H1 (cell line): ENCODE measurements around the gene HECTD1. TPM values are rescaled to one million over a fixed set of nuclear protein-coding genes. Genes with fewer than 3 reads are reported as not detected.
"Not testable (repeated sequence)": the region's sequence is repeated elsewhere in the genome, so short reads cannot be mapped to it uniquely, and the experiment has no call there.

Experiments used
- CTCF ChIA-PET: fragments of 300-600 bp; sonication (Branson Sonifier 250); formaldehyde crosslinking; loops from one replicate; lab custom pipeline; 2021; ENCODE audit not compliant: partially characterized antibody; lab: Charles Lee
- POLR2A ChIA-PET: fragments of 300-600 bp; sonication (Branson Sonifier 250); formaldehyde crosslinking; loops from one replicate; lab custom pipeline; 2021; ENCODE audit warnings: inconsistent platforms; ENCODE audit not compliant: partially characterized antibody; lab: Charles Lee
- DNase-seq, 2 experiments: peaks; one replicate each; pipeline versions ENCODE4 v3.0.0 to v3.0.0-alpha.2; 2010 to 2022; ENCODE audit warnings: low spot score in 2 of 2, low read depth in 1 of 2, mixed read lengths in 1 of 2
- FAIRE-seq: peaks from 2 replicates; lab custom pipeline; 2011; peaks lifted over from hg19 to GRCh38; lab: Jason Lieb, UNC
- H2AFZ ChIP-seq: 2 replicates; pipeline ENCODE4 v1.8.1; 2012; ENCODE audit warnings: low read length, inconsistent platforms
- H2AK5ac ChIP-seq: 2 replicates; pipeline ENCODE4 v1.6.1; 2013; ENCODE audit warnings: low read depth, low read length
- H2BK120ac ChIP-seq: replicated peaks from 2 replicates; pipeline ENCODE3; 2013; ENCODE audit warnings: low read depth, low read length, inconsistent platforms
- H2BK12ac ChIP-seq: 2 replicates; pipeline ENCODE4 v1.6.1; 2013; ENCODE audit warnings: low read depth, low read length
- H2BK15ac ChIP-seq: 2 replicates; pipeline ENCODE4 v1.6.1; 2013; ENCODE audit warnings: low read length
- H2BK20ac ChIP-seq: 2 replicates; pipeline ENCODE4 v1.6.1; 2013; ENCODE audit warnings: low read length
- H2BK5ac ChIP-seq: 2 replicates; pipeline ENCODE4 v1.6.1; 2013; ENCODE audit warnings: low read depth, low read length
- H3K14ac ChIP-seq: 2 replicates; pipeline ENCODE4 v1.6.1; 2013; ENCODE audit warnings: inconsistent platforms; ENCODE audit not compliant: insufficient read length
- H3K18ac ChIP-seq: 2 replicates; pipeline ENCODE4 v1.6.1; 2013; ENCODE audit warnings: low read length; ENCODE audit errors: extremely low read depth
- H3K23ac ChIP-seq: 2 replicates; pipeline ENCODE4 v1.6.1; 2013; ENCODE audit warnings: inconsistent platforms; ENCODE audit not compliant: insufficient read length
- H3K23me2 ChIP-seq: 2 replicates; pipeline ENCODE4 v1.6.1; 2013; ENCODE audit warnings: low read depth, low read length
- H3K27ac ChIP-seq: 2 replicates; pipeline ENCODE4 v1.6.1; 2011; ENCODE audit warnings: low read depth, low read length, inconsistent platforms
- H3K27me3 ChIP-seq, 4 experiments: replicated peaks in 1 of 4; 1 replicate in 1 of 4; 2 replicates in 3 of 4; pipeline versions ENCODE4 v1.6.1 to v1.8.1; 2011 to 2013; ENCODE audit warnings: low read length in 3 of 4, mild to moderate bottlenecking in 3 of 4, inconsistent platforms in 2 of 4, mixed read lengths in 2 of 4, moderate library complexity in 1 of 4; ENCODE audit not compliant: control insufficient read depth in 3 of 4, insufficient read depth in 3 of 4; ENCODE audit errors: extremely low read depth in 1 of 4
- H3K36me3 ChIP-seq, 4 experiments: 2 replicates each; pipeline versions ENCODE4 v1.6.1 to v1.8.1; 2011 to 2013; ENCODE audit warnings: mild to moderate bottlenecking in 4 of 4, low read length in 3 of 4, moderate library complexity in 2 of 4, control low read depth in 1 of 4, inconsistent platforms in 1 of 4; ENCODE audit not compliant: insufficient read depth in 4 of 4, control insufficient read depth in 2 of 4
- H3K4ac ChIP-seq: replicated peaks from 2 replicates; pipeline ENCODE3; 2013; ENCODE audit warnings: low read length, low read depth, mixed read lengths, inconsistent platforms; ENCODE audit not compliant: insufficient read length
- H3K4me1 ChIP-seq, 4 experiments: replicated peaks in 1 of 4; 1 replicate in 1 of 4; 2 replicates in 3 of 4; pipeline versions ENCODE4 v1.6.1 to v1.8.1; 2011 to 2013; ENCODE audit warnings: low read length in 3 of 4, inconsistent platforms in 2 of 4, mixed read lengths in 1 of 4; ENCODE audit not compliant: insufficient read depth in 4 of 4, control insufficient read depth in 3 of 4
- H3K4me2 ChIP-seq, 2 experiments: 2 replicates each; pipeline versions ENCODE4 v1.6.1 to v1.8.1; 2011 to 2013; ENCODE audit warnings: low read depth in 2 of 2, low read length in 2 of 2, control low read depth in 1 of 2, inconsistent platforms in 1 of 2, mild to moderate bottlenecking in 1 of 2; ENCODE audit not compliant: insufficient read depth in 1 of 2
- H3K4me3 ChIP-seq, 4 experiments: fragments of 200-600, 300-600 bp in 1 of 4; sonication (generic), shearing (Covaris generic), sonication (Bioruptor Twin) in 1 of 4; 2 replicates each; pipeline versions ENCODE4 v1.5.1 to v1.8.1; 2011 to 2016; ENCODE audit warnings: low read length in 4 of 4, low read depth in 3 of 4, control low read depth in 2 of 4, inconsistent platforms in 2 of 4, mild to moderate bottlenecking in 2 of 4, mixed read lengths in 1 of 4, moderate library complexity in 1 of 4; ENCODE audit not compliant: insufficient read depth in 2 of 4; ENCODE audit errors: extremely low read depth in 1 of 4
- H3K56ac ChIP-seq: replicated peaks from 2 replicates; pipeline ENCODE3; 2013; ENCODE audit warnings: low read depth, mild to moderate bottlenecking, mixed read lengths, low read length, inconsistent platforms; ENCODE audit not compliant: insufficient read length
- H3K79me1 ChIP-seq: 2 replicates; pipeline ENCODE4 v1.6.1; 2013; ENCODE audit warnings: low read depth, low read length, control low read depth
- H3K79me2 ChIP-seq, 2 experiments: 2 replicates each; pipeline versions ENCODE4 v1.6.1 to v1.8.1; 2012 to 2013; ENCODE audit warnings: low read length in 2 of 2, mild to moderate bottlenecking in 2 of 2, inconsistent platforms in 1 of 2; ENCODE audit not compliant: insufficient read depth in 2 of 2, control insufficient read depth in 1 of 2
- H3K9ac ChIP-seq, 4 experiments: replicated peaks in 1 of 4; 1 replicate in 1 of 4; 2 replicates in 3 of 4; pipeline versions ENCODE4 v1.6.1 to v1.8.1; 2011 to 2013; ENCODE audit warnings: low read depth in 3 of 4, low read length in 3 of 4, control low read depth in 2 of 4, mild to moderate bottlenecking in 2 of 4, moderate library complexity in 2 of 4, inconsistent platforms in 1 of 4; ENCODE audit errors: extremely low read depth in 1 of 4
- H3K9me3 ChIP-seq, 2 experiments: 2 replicates each; pipeline versions ENCODE4 v1.6.1 to v1.8.1; 2012 to 2013; ENCODE audit warnings: mild to moderate bottlenecking in 2 of 2, moderate library complexity in 2 of 2, control low read depth in 1 of 2, inconsistent platforms in 1 of 2, low read depth in 1 of 2, low read length in 1 of 2, mixed read lengths in 1 of 2; ENCODE audit not compliant: insufficient read depth in 2 of 2
- H4K20me1 ChIP-seq, 2 experiments: replicated peaks in 1 of 2; 2 replicates each; pipeline versions ENCODE3 to v1.8.1; 2011 to 2013; ENCODE audit warnings: inconsistent platforms in 2 of 2, low read length in 2 of 2, mild to moderate bottlenecking in 1 of 2; ENCODE audit not compliant: insufficient read depth in 2 of 2, control insufficient read depth in 1 of 2
- H4K5ac ChIP-seq: 2 replicates; pipeline ENCODE4 v1.6.1; 2013; ENCODE audit warnings: low read length, low read depth, mixed read lengths, inconsistent platforms; ENCODE audit not compliant: insufficient read length
- H4K8ac ChIP-seq: 2 replicates; pipeline ENCODE4 v1.8.0; 2013; ENCODE audit warnings: mild to moderate bottlenecking, moderate library complexity, low read length, inconsistent platforms; ENCODE audit not compliant: insufficient read depth; ENCODE audit errors: extremely low read depth
- H4K91ac ChIP-seq: replicated peaks from 2 replicates; pipeline ENCODE3; 2013; ENCODE audit warnings: low read length, mixed read lengths, inconsistent platforms; ENCODE audit not compliant: insufficient read length
- WGBS, 2 experiments: shearing (Covaris generic) in 1 of 2; methylation state at CpG; one replicate each; pipeline versions ENCODE4 v1.1.6 to v1.1.7; 2013 to 2015; ENCODE audit warnings: low lambda C conversion rate in 2 of 2, mixed read lengths in 2 of 2, inconsistent platforms in 1 of 2, low coverage in 1 of 2, missing lambda C conversion rate in 1 of 2; ENCODE audit not compliant: insufficient replicate concordance in 2 of 2, insufficient coverage in 1 of 2, insufficient read length in 1 of 2; ENCODE audit errors: extremely low coverage in 1 of 2, missing lambda C conversion rate in 1 of 2; 5-methylcytosine and 5-hydroxymethylcytosine counted together
- polyA plus RNA-seq, 7 experiments: library from polyadenylated mRNA; depleted of rRNA in 3 of 7; stranded (reverse) in 5 of 7; unstranded in 2 of 7; fragments of >200 nt in 5 of 7; fragments of 200-250 nt in 2 of 7; gene quantifications; 1 replicate in 5 of 7; 2 replicates in 1 of 7; 4 replicates in 1 of 7; pipeline versions ENCODE4 v1.2.1 to v1.2.3, GENCODE V29; 2011 to 2013; ENCODE audit warnings: missing spikeins in 2 of 7, mixed read lengths in 2 of 7
- total RNA-seq: library from RNA; stranded (reverse); fragmentation: NEBNext Ultra II Directional; extraction: Animal tissue kit (Norgen Biotek cat#: 25700); gene quantifications from 2 replicates; pipeline ENCODE4 v1.2.1, GENCODE V29; 2021

The HECTD1 gene
- total and polyA plus RNA-seq, 2 of the 8 experiments (the other 6 are each of a cell fraction or from before 2014, with no cell fraction given), result 44.7 to 105 TPM

DNA sequence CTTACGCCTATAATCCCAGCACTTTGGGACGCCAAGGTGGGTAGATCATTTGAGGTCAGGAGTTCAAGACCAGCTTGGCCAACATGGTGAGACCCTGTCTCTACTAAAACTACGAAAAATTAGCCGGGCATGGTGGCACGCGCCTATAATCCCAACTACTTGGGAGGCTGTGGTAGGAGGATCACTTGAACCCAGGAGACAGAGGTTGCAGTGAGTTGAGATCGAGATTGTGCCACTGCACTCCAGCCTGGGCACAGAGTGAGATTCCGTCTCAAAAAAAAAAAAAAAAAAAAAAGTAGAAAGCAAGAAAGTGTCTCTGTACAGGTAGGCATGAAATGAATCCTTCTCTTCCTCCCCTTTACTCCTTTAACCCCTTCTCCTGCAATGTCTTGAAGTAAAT, 111.8 kb downstream of the HECTD1 start:
- H3K79me2 ChIP-seq, H3K18ac ChIP-seq, POLR2A ChIA-PET, H2BK5ac ChIP-seq, H2BK12ac ChIP-seq, H4K8ac ChIP-seq, H3K79me1 ChIP-seq, H2BK120ac ChIP-seq, DNase-seq, H3K14ac ChIP-seq, H4K91ac ChIP-seq, H3K27ac ChIP-seq, H3K56ac ChIP-seq, H3K4me3 ChIP-seq, H2AFZ ChIP-seq, H3K4ac ChIP-seq, H3K23ac ChIP-seq, H3K4me1 ChIP-seq, H3K27me3 ChIP-seq, FAIRE-seq, H2AK5ac ChIP-seq, H4K20me1 ChIP-seq, H4K5ac ChIP-seq, H3K9me3 ChIP-seq, H2BK20ac ChIP-seq, H3K4me2 ChIP-seq, H2BK15ac ChIP-seq, H3K23me2 ChIP-seq, H3K9ac ChIP-seq: not testable (repeated sequence)
- 96% methylated on average over 7 of the region's 8 CpGs; no CpG with 5 or more reads in 1 of the 2 experiments for WGBS, 2 experiments
- peaks cover 2 to 24% (median 12%) of the 10 kb centered on the region in 4 experiments; a peak in 6 of 8 replicates for H3K36me3 ChIP-seq
- CTCF ChIA-PET, result interaction anchor here (1.4 kb wide), 1 partner anchor 9 kb away, joined by 3 read pairs; no protein-coding TSS in a partner anchor
